Spleen (tissue), 11 donors: ENCODE results near the gene MRPS18A. TPM values are rescaled to one million over a fixed set of nuclear protein-coding genes. Genes with fewer than 3 reads are reported as not detected.

Experiments
- DNase-seq: peaks from one replicate; pipeline ENCODE4 v3.0.0-alpha.2; 2020
- H3K27ac ChIP-seq, 8 donors: fragments of 200-600 bp; sonication (generic) in 7 of 8; 1 replicate in 4 of 8; 2 replicates in 4 of 8; pipeline versions ENCODE4 v1.5.0 to v1.8.0; 2016 to 2021; ENCODE audit warnings: inconsistent platforms in 4 of 8, mild to moderate bottlenecking in 4 of 8, moderate library complexity in 1 of 8
- H3K27me3 ChIP-seq, 7 donors: fragments of 200-600 bp; sonication (generic) in 6 of 7; replicated peaks in 1 of 7; 1 replicate in 4 of 7; 2 replicates in 3 of 7; pipeline versions ENCODE4 v1.5.0 to v1.8.0; 2016 to 2021; ENCODE audit warnings: inconsistent platforms in 3 of 7, mild to moderate bottlenecking in 1 of 7
- H3K36me3 ChIP-seq, 6 donors: fragments of 200-600 bp; sonication (generic) in 5 of 6; 1 replicate in 4 of 6; 2 replicates in 2 of 6; pipeline versions ENCODE4 v1.5.0 to v1.8.0; 2016 to 2021; ENCODE audit warnings: inconsistent platforms in 2 of 6
- H3K4me1 ChIP-seq, 6 donors: fragments of 200-600 bp; sonication (generic) in 5 of 6; 1 replicate in 3 of 6; 2 replicates in 3 of 6; pipeline versions ENCODE4 v1.5.0 to v1.8.0; 2016 to 2021; ENCODE audit warnings: inconsistent platforms in 3 of 6
- H3K4me3 ChIP-seq, 8 donors: fragments of 200-600 bp; sonication (generic) in 7 of 8; 1 replicate in 4 of 8; 2 replicates in 4 of 8; pipeline versions ENCODE4 v1.5.0 to v1.8.0; 2016 to 2021; ENCODE audit warnings: inconsistent platforms in 4 of 8, mild to moderate bottlenecking in 4 of 8, moderate library complexity in 2 of 8
- H3K9me3 ChIP-seq, 8 donors: fragments of 200-600 bp; sonication (generic) in 7 of 8; 1 replicate in 4 of 8; 2 replicates in 4 of 8; pipeline versions ENCODE4 v1.5.0 to v1.8.0; 2016 to 2021; ENCODE audit warnings: inconsistent platforms in 4 of 8
- POLR2A ChIP-seq, 3 donors: fragments of 450-650 bp; IDR thresholded peaks; one replicate each; pipeline ENCODE4 v1.5.1; 2017; ENCODE audit warnings: antibody characterized with exemption in 3 of 3, mild to moderate bottlenecking in 1 of 3
- POLR2AphosphoS5 ChIP-seq, 3 donors: sonication (generic); formaldehyde crosslinking; IDR thresholded peaks; one replicate each; pipeline ENCODE4 v1.5.1; 2017; ENCODE audit warnings: antibody characterized with exemption in 3 of 3
- WGBS, 5 donors: extraction: QIAGEN DNeasy Blood & Tissue Kit in 3 of 5; methylation state at CpG; one replicate each; pipeline versions ENCODE4 v1.1.5 to v1.1.7; 2013 to 2018; 5-methylcytosine and 5-hydroxymethylcytosine counted together
- intact Hi-C: fragments of 100-400 bp; cut with DNase I; formaldehyde crosslinking; loops from one replicate; pipeline ENCODE4 v1.15.0; 2023; ENCODE audit warnings: low total_unique reads
- polyA plus RNA-seq, 3 donors: library from polyadenylated mRNA; stranded (reverse); fragments of 200-250 nt; gene quantifications; one replicate each; pipeline ENCODE4 v1.2.1, GENCODE V29; 2013
- total RNA-seq, 7 donors: library from RNA; depleted of rRNA in 3 of 7; stranded (reverse); fragments of >200 nt in 3 of 7; fragmentation: NEBNext Ultra II Directional in 4 of 7; extraction: Animal tissue kit (Norgen Biotek cat#: 25700) in 4 of 7; gene quantifications; one replicate each; pipeline versions ENCODE4 v1.1.0 to v1.2.1, GENCODE V29; 2016 to 2021
- TF ChIP-seq, protein P1 (sequence below), 11 experiments: fragments of 200-600 bp in 7 of 11; fragments of 450-650 bp in 4 of 11; sonication (generic) in 4 of 11; IDR thresholded peaks in 8 of 11; conservative IDR thresholded peaks in 3 of 11; 1 replicate in 7 of 11; 2 replicates in 4 of 11; pipeline versions ENCODE4 v1.4.0 to v1.8.0; 2016 to 2021; ENCODE audit warnings: antibody characterized with exemption in 11 of 11, inconsistent platforms in 4 of 11, mild to moderate bottlenecking in 1 of 11
- donor health status: healthy with polysubstance abuse.
- donor health status: DM: no; HTN: no; CAD: no; lungs with moderate emphysema.
- donor health status: DM: no; HTN: no; CAD: no.
- donor health status: Bipolar disorder and iron deficiency.
- donor health status: healthy.
- donor health status: DM: no; HTN: no; CAD: no.
- donor health status: DM: yes; HTN: yes; CAD: no.

MRPS18A gene
- total and polyA plus RNA-seq, 10 donors = 28.0 to 48.6 (median 31.5) TPM

GRCh38 chr6:43722920-43723545 lies 35.4 kb upstream of the MRPS18A start:
- DNase-seq = no peak
- intact Hi-C loops = loop anchor here (5.0 kb wide), 1 partner anchor 354 kb away; no protein-coding TSS in a partner anchor
- H3K4me3 ChIP-seq = no peak overlapping the region
- H3K27ac ChIP-seq = peak overlapping the region in 6 of 8 donors; percentile 2 to 76 (median 26)
- peaks cover 0 to 14% (median 0%) of the 10 kb centered on the region in 7 donors for H3K27me3 ChIP-seq
- H3K36me3 ChIP-seq = no peaks in the 10 kb centered on the region
- TF ChIP-seq POLR2A (IDR thresholded peaks at IDR 0.05) = no peak
- TF ChIP-seq, protein P1, sequence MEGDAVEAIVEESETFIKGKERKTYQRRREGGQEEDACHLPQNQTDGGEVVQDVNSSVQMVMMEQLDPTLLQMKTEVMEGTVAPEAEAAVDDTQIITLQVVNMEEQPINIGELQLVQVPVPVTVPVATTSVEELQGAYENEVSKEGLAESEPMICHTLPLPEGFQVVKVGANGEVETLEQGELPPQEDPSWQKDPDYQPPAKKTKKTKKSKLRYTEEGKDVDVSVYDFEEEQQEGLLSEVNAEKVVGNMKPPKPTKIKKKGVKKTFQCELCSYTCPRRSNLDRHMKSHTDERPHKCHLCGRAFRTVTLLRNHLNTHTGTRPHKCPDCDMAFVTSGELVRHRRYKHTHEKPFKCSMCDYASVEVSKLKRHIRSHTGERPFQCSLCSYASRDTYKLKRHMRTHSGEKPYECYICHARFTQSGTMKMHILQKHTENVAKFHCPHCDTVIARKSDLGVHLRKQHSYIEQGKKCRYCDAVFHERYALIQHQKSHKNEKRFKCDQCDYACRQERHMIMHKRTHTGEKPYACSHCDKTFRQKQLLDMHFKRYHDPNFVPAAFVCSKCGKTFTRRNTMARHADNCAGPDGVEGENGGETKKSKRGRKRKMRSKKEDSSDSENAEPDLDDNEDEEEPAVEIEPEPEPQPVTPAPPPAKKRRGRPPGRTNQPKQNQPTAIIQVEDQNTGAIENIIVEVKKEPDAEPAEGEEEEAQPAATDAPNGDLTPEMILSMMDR (IDR thresholded peaks at IDR 0.05 in 8 of 11, conservative IDR thresholded peaks at IDR 0.05 in 3 of 11) = no peak
- no peak for TF ChIP-seq POLR2AphosphoS5 (IDR thresholded peaks at IDR 0.05)
- no peaks in the 10 kb centered on the region for H3K9me3 ChIP-seq
- 70 to 82% (median 74%) methylated on average over 10 of the region's 10 CpGs for WGBS, 5 donors
- H3K4me1 ChIP-seq = peaks cover 13 to 32% (median 23%) of the 10 kb centered on the region in 6 donors

DNA sequence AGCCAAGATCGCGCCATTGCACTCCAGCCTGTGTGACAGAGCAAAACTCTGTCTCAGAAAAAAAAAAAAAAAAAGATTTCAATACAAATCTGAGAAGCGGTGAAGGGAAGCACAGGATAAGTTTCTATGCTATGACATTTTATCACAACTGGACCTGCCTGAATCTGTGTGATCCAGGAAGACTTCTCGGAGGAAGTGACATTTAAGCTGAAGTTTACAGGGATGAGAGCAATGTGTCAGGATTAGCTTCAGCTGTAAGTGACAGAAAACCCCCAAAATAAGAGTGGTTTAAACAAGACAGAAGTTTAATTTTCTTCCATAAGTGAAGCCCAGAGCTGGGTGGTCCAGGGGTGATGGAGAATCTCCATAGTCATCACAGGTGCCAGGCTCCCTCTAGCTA lies 33.4 kb upstream of the MRPS18A start:
- DNase-seq = no peak
- Histone ChIP-seq H3K4me1 (peaks cover 15 to 38% (median 27%) of the 10 kb centered on the region in 6 donors), H3K27ac (no peak overlapping the region), H3K27me3 (peaks cover 0 to 14% (median 0%) of the 10 kb centered on the region in 7 donors), H3K9me3 (no peaks in the 10 kb centered on the region), H3K36me3 (no peaks in the 10 kb centered on the region), H3K4me3 (no peak overlapping the region)
- WGBS, 5 donors = 86 to 100% (median 88%) methylated on average over 4 of the region's 4 CpGs
- TF ChIP-seq, protein P1 (IDR thresholded peaks at IDR 0.05 in 8 of 11, conservative IDR thresholded peaks at IDR 0.05 in 3 of 11) = no peak
- no peak for TF ChIP-seq POLR2A (IDR thresholded peaks at IDR 0.05)
- no peak for TF ChIP-seq POLR2AphosphoS5 (IDR thresholded peaks at IDR 0.05)
- intact Hi-C loops = loop anchor here (5.0 kb wide), 1 partner anchor 356 kb away; no protein-coding TSS in a partner anchor

DNA sequence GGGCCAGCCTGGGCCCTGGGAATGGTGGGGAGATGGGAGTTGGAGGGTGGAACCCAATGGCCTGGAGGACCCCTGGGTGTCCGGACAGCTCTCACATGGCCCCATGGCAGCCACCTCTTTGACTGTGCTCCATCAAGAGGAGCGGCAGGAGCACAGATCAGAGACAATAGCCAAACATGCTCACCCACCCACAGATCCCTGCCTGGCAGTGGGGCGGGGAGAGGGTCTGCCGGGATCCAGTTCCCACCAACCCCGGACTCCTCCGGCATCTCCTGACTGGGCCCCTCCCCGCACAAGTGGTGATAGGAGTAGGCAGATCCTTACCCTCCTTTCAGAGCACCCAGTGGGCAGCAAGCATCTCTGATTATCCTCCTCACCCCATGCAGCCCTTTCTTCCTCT lies 31.9 kb upstream of the MRPS18A start:
- Histone ChIP-seq H3K4me3 (no peak overlapping the region), H3K27me3 (peaks cover 0 to 14% (median 0%) of the 10 kb centered on the region in 7 donors), H3K27ac (no peak overlapping the region), H3K9me3 (no peaks in the 10 kb centered on the region), H3K4me1 (peaks cover 6 to 38% (median 28%) of the 10 kb centered on the region in 6 donors), H3K36me3 (no peaks in the 10 kb centered on the region)
- DNase-seq = peak; percentile 73
- TF ChIP-seq POLR2A (IDR thresholded peaks at IDR 0.05) = no peak
- TF ChIP-seq POLR2AphosphoS5 (IDR thresholded peaks at IDR 0.05) = no peak
- TF ChIP-seq, protein P1 (IDR thresholded peaks at IDR 0.05 in 8 of 11, conservative IDR thresholded peaks at IDR 0.05 in 3 of 11) = no peak
- 79 to 98% (median 90%) methylated on average over 5 to 7 of the region's 7 CpGs for WGBS, 5 donors
- intact Hi-C loops = no loop called here

DNA sequence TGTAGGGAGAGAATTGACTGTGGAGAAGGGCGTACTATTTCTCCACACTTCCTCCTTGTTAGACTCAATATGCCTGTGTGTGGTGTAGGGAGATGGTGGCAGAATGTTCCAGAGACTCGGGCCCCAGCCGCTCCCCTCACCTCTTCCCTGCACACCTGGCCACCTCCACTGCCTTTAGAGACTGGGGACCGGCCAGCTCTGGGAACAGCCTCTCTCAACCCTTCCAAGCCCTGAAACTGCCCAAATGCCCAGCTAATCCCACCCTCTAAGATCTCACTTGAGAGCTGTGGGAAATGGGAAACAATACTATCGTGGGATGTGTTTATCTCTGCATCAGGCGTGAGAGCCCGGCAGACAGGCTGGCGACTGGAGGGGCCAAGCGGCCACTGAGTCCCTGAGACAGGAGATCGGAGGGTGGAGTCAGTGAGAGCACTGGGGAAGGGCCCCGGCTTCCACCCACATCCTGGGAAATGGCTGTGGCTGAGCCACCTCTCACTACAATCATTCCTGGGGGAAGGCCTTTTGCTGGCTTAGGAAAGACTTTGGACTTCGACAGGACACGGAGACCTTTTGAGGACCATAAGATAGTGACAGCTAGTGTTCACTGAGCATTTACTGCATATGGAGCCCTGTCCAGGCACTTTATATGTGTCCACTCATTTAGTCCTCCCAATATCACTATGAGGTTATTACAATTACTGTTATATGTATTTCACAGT lies 31.0 kb upstream of the MRPS18A start:
- H3K27ac ChIP-seq = peak overlapping the region in 1 of 8 donors; percentile 13
- 78 to 84% (median 83%) methylated on average over 11 to 13 of the region's 13 CpGs for WGBS, 5 donors
- peaks cover 0 to 14% (median 0%) of the 10 kb centered on the region in 7 donors for H3K27me3 ChIP-seq
- peak; percentile 52 for DNase-seq
- no peak overlapping the region for H3K4me3 ChIP-seq
- H3K4me1 ChIP-seq = peaks cover 0 to 38% (median 27%) of the 10 kb centered on the region in 6 donors
- no peaks in the 10 kb centered on the region for H3K36me3 ChIP-seq
- H3K9me3 ChIP-seq = no peaks in the 10 kb centered on the region
- intact Hi-C loops = no loop called here
- no peak for TF ChIP-seq POLR2AphosphoS5 (IDR thresholded peaks at IDR 0.05)
